ENCODE data around the gene ASXL2.

GRCh38 chr2:25724756-25725155 lies 153.5 kb downstream of the ASXL2 start:
- TF ChIP-seq CTCF (conservative IDR thresholded peaks at IDR 0.05; ENCODE audit: low read depth, low read length) (no peak), EZH2 (IDR thresholded peaks at IDR 0.05; ENCODE audit: borderline replicate concordance, low read depth, low read length, poor library complexity, severe bottlenecking) (no peak)
